Measurements from ENCODE around the gene MAB21L4. TPM values are rescaled to one million over a fixed set of nuclear protein-coding genes. Genes with fewer than 3 reads are reported as not detected.
A peak's percentile ranks its signal among the peaks of the same experiment; 100 is the strongest.

Gene MAB21L4
- total and polyA plus RNA-seq, 2 of the 8 experiments (the other 6 are each of a cell fraction or from before 2014, with no cell fraction given): 0.11 TPM; not detected in 1

- DNase-seq (ENCODE audit: low read depth in 1 of 2, low spot score in 2 of 2) (no peak), FAIRE-seq (no peak)
- Histone ChIP-seq H3K36me3 (ENCODE audit: control insufficient read depth in 2 of 4, insufficient read depth in 4 of 4, low read length in 3 of 4) (no peaks in the 10 kb centered on the region), H4K8ac (ENCODE audit: extremely low read depth, insufficient read depth, low read length) (peak overlapping the region; percentile 35; the same call in 1 of the 2 replicates), H2BK5ac (ENCODE audit: low read depth, low read length) (no peak overlapping the region), H3K56ac (replicated peaks; ENCODE audit: insufficient read length, low read depth, low read length) (no peak overlapping the region), H3K79me2 (ENCODE audit: control insufficient read depth in 1 of 2, insufficient read depth in 2 of 2, low read length in 2 of 2) (no peaks in the 10 kb centered on the region), H3K18ac (ENCODE audit: extremely low read depth, low read length) (no peak overlapping the region), H2BK12ac (ENCODE audit: low read depth, low read length) (no peak overlapping the region), H2BK15ac (ENCODE audit: low read length) (no peak overlapping the region), H3K23ac (ENCODE audit: insufficient read length) (no peak overlapping the region), H4K20me1 (replicated peaks in 1 of 2; ENCODE audit: control insufficient read depth in 1 of 2, insufficient read depth in 2 of 2, low read length in 2 of 2) (no peaks in the 10 kb centered on the region), H3K4me2 (ENCODE audit: insufficient read depth in 1 of 2, low read depth in 2 of 2, low read length in 2 of 2) (no peak overlapping the region), H4K91ac (replicated peaks; ENCODE audit: insufficient read length, low read length) (no peak overlapping the region), H3K9me3 (ENCODE audit: insufficient read depth in 2 of 2, low read depth in 1 of 2, low read length in 1 of 2) (no peaks in the 10 kb centered on the region), H3K9ac (replicated peaks in 1 of 4; ENCODE audit: extremely low read depth in 1 of 4, low read depth in 3 of 4, low read length in 3 of 4) (no peak overlapping the region), H3K27ac (ENCODE audit: low read depth, low read length) (no peak overlapping the region), H3K4ac (replicated peaks; ENCODE audit: insufficient read length, low read depth, low read length) (no peak overlapping the region), H3K23me2 (ENCODE audit: low read depth, low read length) (no peaks in the 10 kb centered on the region), H3K14ac (ENCODE audit: insufficient read length) (no peak overlapping the region), H3K4me3 (ENCODE audit: extremely low read depth in 1 of 4, insufficient read depth in 2 of 4, low read depth in 3 of 4, low read length in 4 of 4) (no peak overlapping the region), H2BK20ac (ENCODE audit: low read length) (no peak overlapping the region), H2BK120ac (replicated peaks; ENCODE audit: low read depth, low read length) (no peak overlapping the region), H2AFZ (ENCODE audit: low read length) (no peak overlapping the region), H3K79me1 (ENCODE audit: low read depth, low read length) (no peaks in the 10 kb centered on the region), H4K5ac (ENCODE audit: insufficient read length, low read depth, low read length) (no peak overlapping the region), H3K4me1 (replicated peaks in 1 of 4; ENCODE audit: control insufficient read depth in 3 of 4, insufficient read depth in 4 of 4, low read length in 3 of 4) (no peaks in the 10 kb centered on the region; a peak in 1 of 7 replicates), H2AK5ac (ENCODE audit: low read depth, low read length) (no peak overlapping the region), H3K27me3 (replicated peaks in 1 of 4; ENCODE audit: control insufficient read depth in 3 of 4, extremely low read depth in 1 of 4, insufficient read depth in 3 of 4, low read length in 3 of 4) (no peaks in the 10 kb centered on the region)
- ChIA-PET CTCF (ENCODE audit: partially characterized antibody) (interaction anchor here (0.6 to 2.2 kb wide), 5 partner anchors 9 to 109 kb away, joined by 3 to 7 read pairs (median 4); no protein-coding TSS in a partner anchor), POLR2A (ENCODE audit: partially characterized antibody) (no interaction called here)
- WGBS, 2 experiments (ENCODE audit: extremely low coverage in 1 of 2, insufficient coverage in 1 of 2, insufficient read length in 1 of 2, insufficient replicate concordance in 2 of 2, low coverage in 1 of 2, low lambda C conversion rate in 2 of 2, missing lambda C conversion rate in 1 of 2): 87% methylated on average over 21 of the region's 21 CpGs; no CpG with 5 or more reads in 1 of the 2 experiments
- no peak for TF ChIP-seq RBBP5 (IDR thresholded peaks at IDR 0.05; ENCODE audit: borderline replicate concordance, low read depth, low read length)
- no peak for TF ChIP-seq BRCA1 (IDR thresholded peaks at IDR 0.05; ENCODE audit: low read depth, low read length)
- TF ChIP-seq RFX5 (IDR thresholded peaks at IDR 0.05; ENCODE audit: borderline replicate concordance, low read depth, low read length): no peak
- no peak for TF ChIP-seq MAFK (IDR thresholded peaks at IDR 0.05; ENCODE audit: low read depth, low read length)
- TF ChIP-seq HDAC2 (IDR thresholded peaks at IDR 0.05; ENCODE audit: borderline replicate concordance in 1 of 2, low read depth in 2 of 2, low read length in 2 of 2): no peak
- no peak for TF ChIP-seq POLR2AphosphoS5 (IDR thresholded peaks at IDR 0.05; ENCODE audit: low read depth, low read length)
- TF ChIP-seq CREB1 (IDR thresholded peaks at IDR 0.05): no peak
- no peak for TF ChIP-seq KDM1A (IDR thresholded peaks at IDR 0.05; ENCODE audit: borderline replicate concordance, low read length)
- TF ChIP-seq TBP (IDR thresholded peaks at IDR 0.05; ENCODE audit: low read depth, low read length): no peak
- TF ChIP-seq NRF1 (IDR thresholded peaks at IDR 0.05; ENCODE audit: low read depth, low read length): no peak
Measured at GRCh38 chr2:240873098-240873788, 22.7 kb downstream of the MAB21L4 start.

Data from H1 (cell line).